Hippocampal formation (tissue), 2 donors: ENCODE results near the gene WWC2.
"Not testable (repeated sequence)": the region's sequence is repeated elsewhere in the genome, so short reads cannot be mapped to it uniquely, and the experiment has no call there.

ENCODE experiments used
- DNase-seq, 2 donors: peaks; one replicate each; lab custom pipeline; 2025; lab: John Stamatoyannopoulos, UW

WWC2 gene

GRCh38 chr4:183299464-183299863, 200.4 kb downstream of the WWC2 start:
- no peak for DNase-seq

DNA sequence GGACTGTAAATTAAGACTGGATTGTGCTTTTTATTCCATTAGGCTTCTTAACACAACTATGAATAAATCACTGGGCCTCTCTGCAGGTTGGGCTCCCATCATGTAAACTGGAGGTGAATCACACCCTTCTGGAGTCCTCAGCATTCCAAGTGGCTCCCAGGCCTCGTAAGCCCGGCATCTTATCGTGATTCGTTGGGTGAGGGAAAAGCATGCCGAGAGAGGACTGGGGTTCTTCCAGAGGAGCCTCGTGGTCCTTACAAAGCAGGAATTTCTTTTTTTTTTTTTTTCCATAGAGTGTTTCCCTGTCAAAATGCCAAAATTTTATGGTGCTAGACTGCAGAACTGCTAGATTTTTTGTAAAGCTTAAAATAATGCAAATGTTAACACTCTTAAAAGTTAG, 201.0 kb downstream of the WWC2 start:
- no peak for DNase-seq

- DNase-seq = no peak
Observed at GRCh38 chr4:183300655-183301054, 201.6 kb downstream of the WWC2 start.

DNA sequence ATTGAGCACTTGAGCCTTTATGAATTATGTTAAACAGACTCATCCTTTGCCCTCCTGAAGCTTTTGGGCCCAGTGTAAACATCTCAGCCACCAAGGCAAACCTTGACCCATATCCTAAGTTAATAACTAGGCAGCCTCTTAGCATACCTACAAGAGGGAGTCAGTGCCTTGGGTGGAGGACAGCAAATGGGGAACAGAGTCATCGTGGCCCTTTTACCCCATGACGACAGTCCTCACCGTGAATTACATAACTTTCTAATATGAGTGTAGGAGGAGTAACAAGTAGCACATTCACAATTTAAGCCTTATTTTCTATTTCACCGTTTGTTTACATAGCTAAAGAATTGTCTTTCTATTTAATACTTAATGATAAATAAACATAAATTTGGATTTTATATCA, 204.2 kb downstream of the WWC2 start:
- no peak for DNase-seq

DNA sequence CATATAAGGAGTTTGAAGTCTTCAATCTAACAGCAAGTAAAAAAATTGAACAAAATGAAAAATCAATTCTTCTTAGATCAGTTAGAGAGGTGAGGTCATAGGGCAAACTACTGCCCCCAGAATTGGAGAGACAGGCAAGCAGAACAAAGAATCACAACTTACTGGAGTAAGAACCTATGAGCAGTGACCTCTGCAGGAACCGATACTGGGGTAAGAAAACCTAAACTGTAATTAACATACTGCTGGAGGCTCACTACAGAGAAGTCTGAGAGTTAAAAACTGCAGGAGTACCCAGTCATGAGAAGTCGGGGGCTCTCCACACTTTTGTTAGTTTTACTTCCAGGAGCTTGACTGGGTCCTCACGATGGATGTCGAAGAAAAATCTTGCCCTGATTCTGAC, 205.0 kb downstream of the WWC2 start:
- no peak for DNase-seq

DNA sequence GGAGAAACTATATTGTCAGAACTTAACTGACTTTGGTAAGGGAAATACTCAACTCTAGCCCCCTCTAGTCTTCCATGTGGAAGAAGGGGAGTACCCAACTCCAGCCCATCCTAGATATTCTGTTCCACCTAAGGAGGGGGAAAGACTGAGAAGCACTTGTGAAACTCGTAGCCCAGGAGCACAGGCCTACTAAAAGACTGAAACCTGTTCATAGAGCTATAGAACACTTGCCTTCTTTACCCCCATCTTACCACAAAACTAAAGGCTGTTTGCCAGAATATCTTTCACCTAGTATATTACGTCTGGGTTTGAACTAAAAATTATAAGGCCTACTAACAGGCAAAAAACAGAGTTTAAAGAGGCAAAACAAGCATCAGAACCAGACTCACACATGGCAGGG, 205.5 kb downstream of the WWC2 start:
- no peak for DNase-seq

GRCh38 chr4:183306811-183307210, 207.8 kb downstream of the WWC2 start:
- DNase-seq = no peak

DNA sequence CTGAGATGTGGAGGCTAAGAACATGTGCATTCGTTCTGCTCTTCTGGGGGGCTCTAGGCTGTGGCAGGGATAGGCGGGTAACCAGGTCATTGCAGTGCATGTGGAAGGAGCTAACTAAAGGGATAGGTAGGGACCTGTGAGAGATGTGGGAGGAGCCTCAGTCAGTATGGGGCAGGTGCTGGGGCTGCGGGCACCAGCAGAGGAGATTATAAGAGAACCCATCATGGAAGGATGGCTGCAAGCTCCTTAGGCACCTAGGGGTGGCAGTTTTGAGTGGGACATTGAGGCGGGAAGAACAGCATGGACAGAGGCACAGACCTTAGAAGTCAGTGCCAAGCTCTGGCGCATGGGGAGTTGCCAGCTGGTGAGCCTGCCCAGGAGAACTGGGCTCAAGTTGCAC, 213.8 kb downstream of the WWC2 start:
- DNase-seq = no peak

GRCh38 chr4:183314336-183314735, 215.3 kb downstream of the WWC2 start:
- DNase-seq = no peak

- no peak for DNase-seq
Observed at GRCh38 chr4:183314806-183315205, 215.7 kb downstream of the WWC2 start.

DNA sequence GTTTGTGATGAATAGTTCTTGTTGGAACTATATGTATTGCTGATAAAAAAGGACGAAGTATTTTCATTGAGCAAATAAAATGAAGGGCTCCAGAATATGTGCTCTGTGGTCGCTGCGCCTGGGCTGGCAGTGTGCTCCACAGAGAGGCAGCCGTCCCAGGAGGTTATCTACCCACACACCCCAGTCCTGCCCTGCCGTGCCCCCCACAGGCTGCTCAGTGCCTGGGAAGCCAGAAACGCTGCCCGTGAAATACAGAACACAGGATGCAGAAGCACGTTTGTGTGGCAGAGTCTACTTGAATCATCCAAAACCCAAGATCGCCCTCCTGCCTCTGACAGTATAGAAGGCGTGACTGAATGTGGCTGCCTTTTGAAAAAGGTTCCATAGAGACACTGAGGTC, 219.6 kb downstream of the WWC2 start:
- DNase-seq = no peak

GRCh38 chr4:183320211-183321059, 221.4 kb downstream of the WWC2 start, which contains the start of gene CLDN22:
Gene CLDN22, minus strand, starts transcription at chr4:183320276. Its CDS starts 58 bp downstream, at chr4:183320218.
- DNase-seq = no peak

GRCh38 chr4:183321079-183321478, 222.0 kb downstream of the WWC2 start:
- no peak for DNase-seq

GRCh38 chr4:183321516-183321915, 222.5 kb downstream of the WWC2 start:
- no peak for DNase-seq

DNA sequence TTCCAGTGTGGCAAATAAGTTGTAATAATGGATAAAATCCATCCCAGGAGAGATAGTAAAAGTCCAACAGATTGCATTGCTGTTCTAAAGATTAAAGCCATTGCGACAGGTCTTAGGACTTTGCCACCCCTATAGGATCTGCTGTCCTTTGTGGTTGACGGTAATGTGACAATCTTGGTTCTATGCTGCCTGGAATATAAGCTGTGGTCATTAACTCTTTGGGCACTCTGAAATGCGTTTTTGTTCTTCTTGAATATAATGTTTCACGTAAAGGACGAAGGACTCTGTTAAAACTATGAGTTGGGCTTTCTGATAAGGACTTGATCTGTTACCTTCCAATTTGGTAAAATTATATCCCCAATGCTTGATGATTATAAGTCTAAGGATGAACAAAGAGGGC, 223.3 kb downstream of the WWC2 start, which contains the start of gene CLDN24:
CLDN24 (minus strand) TSS at position 101 of the 400 bp plus-strand sequence; CDS start at position 101, 0 bp downstream.
- DNase-seq = no peak

DNA sequence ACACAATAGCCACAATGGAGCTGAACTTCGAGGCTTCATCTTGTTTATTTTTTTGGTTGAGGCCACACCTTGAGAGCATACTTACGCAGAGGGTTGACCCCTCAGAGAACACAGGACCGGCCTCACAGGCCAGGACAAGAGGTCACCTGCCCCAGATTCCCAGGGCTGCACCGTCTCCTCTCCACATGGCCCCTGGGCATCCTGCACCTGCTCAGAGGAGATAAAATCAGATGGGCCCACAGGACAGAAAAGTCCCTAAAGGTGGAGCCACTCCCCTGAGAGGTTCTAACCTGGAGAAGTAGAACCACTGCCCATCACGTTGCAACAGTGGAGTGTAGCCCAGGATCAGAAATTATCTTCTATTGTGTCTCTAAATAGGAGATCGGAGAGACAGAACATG, 224.2 kb downstream of the WWC2 start:
- no peak for DNase-seq

DNA sequence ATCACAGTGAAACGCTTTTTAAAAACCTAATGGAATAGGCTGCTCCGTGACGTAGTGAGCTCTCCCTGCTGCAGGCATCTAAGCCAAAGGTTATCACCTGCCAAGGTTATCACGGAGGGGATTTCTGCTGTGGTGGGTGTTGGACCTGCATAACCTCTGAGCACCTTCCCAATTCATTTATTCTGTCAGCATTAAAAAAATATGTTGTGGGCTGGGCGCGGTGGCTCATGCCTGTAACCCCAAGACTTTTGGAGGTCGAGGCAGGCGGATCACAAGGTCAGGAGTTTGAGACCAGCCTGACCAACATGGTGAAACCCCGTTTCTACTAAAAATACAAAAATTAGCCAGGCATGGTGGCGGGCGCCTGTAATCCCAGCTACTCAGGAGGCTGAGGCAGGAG, 225.0 kb downstream of the WWC2 start:
- not testable (repeated sequence) for DNase-seq

DNA sequence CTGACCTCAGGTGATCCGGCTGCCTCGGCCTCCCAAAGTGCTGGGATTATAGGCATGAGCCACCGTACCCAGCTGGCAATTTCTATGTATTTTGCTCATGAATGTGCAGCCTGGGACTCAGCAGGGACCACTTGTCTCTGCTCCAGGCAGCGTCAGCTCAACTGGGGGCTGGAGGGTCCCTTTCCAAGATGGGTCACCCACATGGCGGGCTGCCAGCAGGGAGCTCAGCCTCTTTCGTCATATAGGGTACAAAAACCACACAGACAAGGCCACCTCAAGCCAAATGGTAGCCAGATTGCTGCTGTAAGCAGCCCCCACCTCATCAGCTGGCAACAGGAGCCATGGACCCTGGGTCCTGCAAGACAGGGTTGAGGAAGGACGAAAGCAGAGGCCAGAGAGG, 225.6 kb downstream of the WWC2 start:
- DNase-seq = no peak

DNA sequence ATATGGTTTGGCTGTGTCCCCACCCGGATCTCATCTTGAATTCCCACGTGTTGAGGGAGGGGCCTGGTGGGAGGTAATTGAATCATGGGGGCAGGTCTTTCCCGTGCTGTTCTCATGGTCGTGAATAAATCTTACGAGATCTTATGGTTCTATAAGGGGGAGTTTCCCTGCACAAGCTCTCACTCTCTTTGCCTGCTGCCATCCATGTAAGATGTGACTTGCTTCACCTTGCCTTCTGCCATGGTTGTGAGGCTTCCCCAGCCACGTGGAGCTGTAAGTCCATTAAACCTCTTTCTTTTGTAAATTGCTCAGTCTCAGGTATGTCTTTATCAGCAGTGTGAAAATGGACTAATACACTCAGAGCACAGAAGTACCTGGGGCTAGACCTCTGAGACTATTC, 227.3 kb downstream of the WWC2 start:
- DNase-seq = not testable (repeated sequence)

DNA sequence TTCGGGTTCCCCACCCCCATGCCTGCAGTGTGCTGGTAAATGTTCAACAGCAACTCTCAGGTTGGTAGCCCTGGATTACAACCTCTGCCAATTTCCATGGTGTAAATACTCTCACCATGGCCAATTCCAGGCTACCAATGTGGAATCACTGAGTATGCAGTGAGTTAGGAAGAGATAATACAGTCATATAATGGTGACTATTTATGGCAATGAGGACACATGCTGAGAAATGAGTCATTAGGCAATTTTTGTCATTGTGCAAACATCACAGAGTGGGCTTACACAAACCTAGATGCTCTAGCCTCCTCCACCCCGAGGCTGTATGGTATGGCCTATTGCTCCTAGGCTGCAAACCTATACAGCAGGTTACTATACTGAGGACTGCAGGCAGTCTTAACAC, 227.8 kb downstream of the WWC2 start:
- no peak for DNase-seq

GRCh38 chr4:183327827-183328226, 228.8 kb downstream of the WWC2 start:
- no peak for DNase-seq

GRCh38 chr4:183328832-183329231, 229.8 kb downstream of the WWC2 start:
- no peak for DNase-seq

- no peak for DNase-seq
Observed at GRCh38 chr4:183329244-183329643, 230.2 kb downstream of the WWC2 start.
